ENCODE results near the gene IRF2BP2. TPM values are rescaled to one million over a fixed set of nuclear protein-coding genes. Genes with fewer than 3 reads are reported as not detected.

IRF2BP2 gene
- total RNA-seq, 4 donors from 2014 or later = 106 to 125 (median 115) TPM

DNA sequence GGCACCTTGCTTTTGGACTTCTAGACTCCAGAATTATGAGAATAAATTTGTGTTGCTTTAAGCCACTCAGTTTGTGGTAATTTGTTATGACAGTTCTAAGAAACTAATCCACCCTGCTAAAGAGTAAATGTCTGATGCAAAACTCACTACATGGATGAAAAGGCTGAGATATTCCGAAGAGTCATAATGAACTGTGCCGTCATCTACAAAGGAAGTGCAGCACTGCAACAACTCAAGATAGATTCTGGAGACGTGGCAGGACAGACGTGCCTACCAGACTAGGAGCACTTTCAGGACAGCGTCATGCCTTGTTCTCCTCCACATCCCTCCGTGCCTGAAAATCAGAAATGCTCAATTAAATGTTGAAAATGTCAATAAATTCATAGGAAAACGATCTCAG is 24.4 kb upstream of the IRF2BP2 start:
- H3K9me3 ChIP-seq = no peaks in the 10 kb centered on the region
- no peaks in the 10 kb centered on the region for H3K36me3 ChIP-seq
- H3K27ac ChIP-seq = no peak overlapping the region
- no peak for DNase-seq
- H3K27me3 ChIP-seq = no peaks in the 10 kb centered on the region
- TF ChIP-seq, protein P1, sequence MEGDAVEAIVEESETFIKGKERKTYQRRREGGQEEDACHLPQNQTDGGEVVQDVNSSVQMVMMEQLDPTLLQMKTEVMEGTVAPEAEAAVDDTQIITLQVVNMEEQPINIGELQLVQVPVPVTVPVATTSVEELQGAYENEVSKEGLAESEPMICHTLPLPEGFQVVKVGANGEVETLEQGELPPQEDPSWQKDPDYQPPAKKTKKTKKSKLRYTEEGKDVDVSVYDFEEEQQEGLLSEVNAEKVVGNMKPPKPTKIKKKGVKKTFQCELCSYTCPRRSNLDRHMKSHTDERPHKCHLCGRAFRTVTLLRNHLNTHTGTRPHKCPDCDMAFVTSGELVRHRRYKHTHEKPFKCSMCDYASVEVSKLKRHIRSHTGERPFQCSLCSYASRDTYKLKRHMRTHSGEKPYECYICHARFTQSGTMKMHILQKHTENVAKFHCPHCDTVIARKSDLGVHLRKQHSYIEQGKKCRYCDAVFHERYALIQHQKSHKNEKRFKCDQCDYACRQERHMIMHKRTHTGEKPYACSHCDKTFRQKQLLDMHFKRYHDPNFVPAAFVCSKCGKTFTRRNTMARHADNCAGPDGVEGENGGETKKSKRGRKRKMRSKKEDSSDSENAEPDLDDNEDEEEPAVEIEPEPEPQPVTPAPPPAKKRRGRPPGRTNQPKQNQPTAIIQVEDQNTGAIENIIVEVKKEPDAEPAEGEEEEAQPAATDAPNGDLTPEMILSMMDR (IDR thresholded peaks at IDR 0.05) = no peak
- no peak for TF ChIP-seq POLR2A (IDR thresholded peaks at IDR 0.05)
- intact Hi-C loops (cut with DNase I) = no loop called here
- no peak overlapping the region for H3K4me3 ChIP-seq (replicated peaks in 1 of 3)
- 85 to 94% methylated on average over 7 of the region's 7 CpGs for WGBS, 2 donors
- H3K4me1 ChIP-seq = no peaks in the 10 kb centered on the region

DNA sequence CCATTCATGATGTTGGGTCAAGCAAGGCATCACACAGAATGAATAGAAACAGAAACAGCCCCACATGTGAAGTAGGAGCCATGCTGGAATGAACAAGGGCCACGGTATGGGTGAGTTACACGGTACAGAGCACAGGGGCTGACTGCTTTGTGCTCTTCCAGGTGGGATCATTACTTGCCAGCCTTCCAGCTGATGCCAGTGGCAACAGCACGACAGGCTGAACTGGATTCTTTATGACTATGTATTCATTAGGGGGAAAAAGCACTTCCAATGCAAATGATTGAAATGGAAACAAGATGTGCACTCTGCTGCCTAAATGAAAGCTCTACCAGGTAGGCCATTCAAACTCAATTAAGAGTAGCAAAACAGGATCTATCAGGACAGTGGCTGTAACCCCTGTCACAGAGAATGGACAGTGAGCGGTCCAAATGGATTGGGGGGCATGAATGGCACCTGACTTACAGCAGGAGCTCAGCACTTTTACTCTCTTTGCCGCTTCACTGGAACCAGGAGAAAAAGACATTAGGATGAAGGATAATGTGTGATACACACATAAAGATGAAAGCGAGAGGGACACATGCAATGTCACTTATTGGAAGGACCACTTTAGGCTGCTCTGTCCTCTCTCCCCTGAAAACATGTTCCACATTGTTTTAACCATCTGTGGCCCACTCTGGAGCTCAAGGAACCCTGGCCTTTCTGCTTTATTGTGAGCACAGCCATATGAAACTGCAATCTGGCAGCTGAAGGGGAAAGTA is 23.4 kb upstream of the IRF2BP2 start:
- H3K4me3 ChIP-seq (replicated peaks in 1 of 3) = no peak overlapping the region
- no peak overlapping the region for H3K27ac ChIP-seq
- H3K9me3 ChIP-seq = no peaks in the 10 kb centered on the region
- intact Hi-C loops (cut with DNase I) = no loop called here
- no peaks in the 10 kb centered on the region for H3K4me1 ChIP-seq
- no peaks in the 10 kb centered on the region for H3K27me3 ChIP-seq
- no peak for TF ChIP-seq POLR2A (IDR thresholded peaks at IDR 0.05)
- TF ChIP-seq, protein P1 (IDR thresholded peaks at IDR 0.05) = no peak
- 93 to 96% methylated on average over 6 of the region's 6 CpGs for WGBS, 2 donors
- no peaks in the 10 kb centered on the region for H3K36me3 ChIP-seq
- no peak for DNase-seq

DNA sequence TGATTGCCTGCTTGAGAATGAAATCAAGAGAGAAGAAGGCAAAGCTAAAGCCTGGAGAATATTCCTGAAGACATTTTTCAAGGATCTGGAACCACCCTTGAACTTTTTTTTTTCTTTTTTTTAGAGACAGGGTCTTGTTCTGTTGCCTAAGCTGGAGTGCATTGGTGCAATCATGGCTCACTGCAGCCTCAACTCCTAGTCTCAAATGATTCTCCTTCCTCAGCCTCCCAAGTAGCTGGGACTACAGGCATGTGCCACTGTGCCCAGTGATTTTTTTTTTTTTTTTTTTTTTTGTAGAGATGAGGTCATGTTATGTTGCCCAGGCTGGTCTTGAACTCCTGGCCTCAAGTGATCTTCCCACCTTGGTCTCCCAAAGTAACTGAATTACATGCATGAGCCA is 22.2 kb upstream of the IRF2BP2 start:
- Histone ChIP-seq H3K4me1 (no peaks in the 10 kb centered on the region), H3K9me3 (no peaks in the 10 kb centered on the region), H3K27me3 (no peaks in the 10 kb centered on the region), H3K36me3 (no peaks in the 10 kb centered on the region), H3K27ac (no peak overlapping the region), H3K4me3 (replicated peaks in 1 of 3) (no peak overlapping the region)
- no peak for TF ChIP-seq POLR2A (IDR thresholded peaks at IDR 0.05)
- TF ChIP-seq, protein P1 (IDR thresholded peaks at IDR 0.05) = no peak
- DNase-seq = no peak
- intact Hi-C loops (cut with DNase I) = no loop called here

DNA sequence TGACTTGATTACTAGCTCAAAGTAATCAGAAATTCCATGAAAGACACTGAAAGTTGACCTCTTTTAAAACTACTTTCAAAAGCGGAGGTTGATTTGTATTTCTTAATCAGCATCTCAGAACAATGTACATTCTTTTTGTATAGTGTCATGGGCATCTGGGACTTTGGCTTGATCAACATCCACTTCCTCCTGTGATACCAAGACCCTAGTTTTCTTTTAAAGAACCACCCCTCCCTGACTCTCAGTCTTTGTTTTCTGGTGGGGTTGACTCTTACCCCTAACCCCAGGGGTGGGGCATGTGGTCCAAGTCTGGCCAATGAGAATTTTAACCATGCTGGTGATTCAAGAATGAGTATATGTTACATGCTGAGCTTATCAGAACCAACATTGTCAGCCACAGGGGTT is 21.7 kb upstream of the IRF2BP2 start:
- no peak overlapping the region for H3K4me3 ChIP-seq (replicated peaks in 1 of 3)
- no peaks in the 10 kb centered on the region for H3K9me3 ChIP-seq
- WGBS, 2 donors = 65 to 75% methylated on average over 1 of the region's 1 CpG
- no peaks in the 10 kb centered on the region for H3K4me1 ChIP-seq
- H3K27me3 ChIP-seq = no peaks in the 10 kb centered on the region
- intact Hi-C loops (cut with DNase I) = no loop called here
- H3K27ac ChIP-seq = no peak overlapping the region
- TF ChIP-seq POLR2A (IDR thresholded peaks at IDR 0.05) = no peak
- TF ChIP-seq, protein P1 (IDR thresholded peaks at IDR 0.05) = no peak
- H3K36me3 ChIP-seq = no peaks in the 10 kb centered on the region
- no peak for DNase-seq

DNA sequence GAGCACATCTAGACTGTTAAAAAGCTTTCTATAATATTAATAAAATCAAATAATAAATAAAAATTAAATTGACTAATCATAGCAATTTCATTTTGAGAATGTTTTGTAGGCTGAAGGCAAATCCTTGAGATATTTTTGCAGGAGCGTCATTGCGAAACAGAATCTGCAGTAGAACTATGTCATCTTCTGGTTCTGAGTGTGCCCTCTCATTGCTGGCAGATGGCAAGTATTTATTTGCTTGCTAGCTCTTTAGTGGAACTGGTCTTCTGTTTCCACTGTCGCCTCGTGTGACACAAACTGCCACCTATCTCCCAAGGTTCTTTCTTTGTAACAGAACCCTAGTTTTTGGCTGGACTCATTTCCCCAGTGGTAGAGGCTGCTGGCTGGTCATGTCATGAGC is 19.0 kb upstream of the IRF2BP2 start:
- intact Hi-C loops (cut with DNase I) = no loop called here
- Histone ChIP-seq H3K4me3 (replicated peaks in 1 of 3) (no peak overlapping the region), H3K27me3 (no peaks in the 10 kb centered on the region), H3K4me1 (peaks cover 0 to 8% of the 10 kb centered on the region in 2 donors), H3K9me3 (no peaks in the 10 kb centered on the region), H3K27ac (no peak overlapping the region), H3K36me3 (no peaks in the 10 kb centered on the region)
- 78 to 91% methylated on average over 4 of the region's 4 CpGs for WGBS, 2 donors
- DNase-seq = no peak
- TF ChIP-seq, protein P1 (IDR thresholded peaks at IDR 0.05) = no peak
- no peak for TF ChIP-seq POLR2A (IDR thresholded peaks at IDR 0.05)

Data from thyroid gland (tissue), 4 donors.